ENCODE data around the gene ARHGAP10.

ARHGAP10 gene

GRCh38 chr4:147732518-147733235 lies 789 bp downstream of the ARHGAP10 start:
- no peak for DNase-seq (ENCODE audit: low spot score)

- DNase-seq (ENCODE audit: low spot score): no peak
Observed at GRCh38 chr4:147733716-147734344, 1.9 kb downstream of the ARHGAP10 start.

- DNase-seq (ENCODE audit: low spot score): no peak
Observed at GRCh38 chr4:147734496-147734895, 2.6 kb downstream of the ARHGAP10 start.

- DNase-seq (ENCODE audit: low spot score): no peak
Observed at GRCh38 chr4:147735413-147736301, 3.8 kb downstream of the ARHGAP10 start.

GRCh38 chr4:147736458-147736857 lies 4.6 kb downstream of the ARHGAP10 start:
- DNase-seq (ENCODE audit: low spot score): no peak

GRCh38 chr4:147737623-147738022 lies 5.7 kb downstream of the ARHGAP10 start:
- no peak for DNase-seq (ENCODE audit: low spot score)

- no peak for DNase-seq (ENCODE audit: low spot score)
Observed at GRCh38 chr4:147739239-147739823, 7.4 kb downstream of the ARHGAP10 start.

- DNase-seq (ENCODE audit: low spot score): no peak
Observed at GRCh38 chr4:147740176-147740575, 8.3 kb downstream of the ARHGAP10 start.

- DNase-seq (ENCODE audit: low spot score): no peak
Observed at GRCh38 chr4:147741190-147741788, 9.4 kb downstream of the ARHGAP10 start.

GRCh38 chr4:147747787-147748454 lies 16.0 kb downstream of the ARHGAP10 start:
- no peak for DNase-seq (ENCODE audit: low spot score)

DNA sequence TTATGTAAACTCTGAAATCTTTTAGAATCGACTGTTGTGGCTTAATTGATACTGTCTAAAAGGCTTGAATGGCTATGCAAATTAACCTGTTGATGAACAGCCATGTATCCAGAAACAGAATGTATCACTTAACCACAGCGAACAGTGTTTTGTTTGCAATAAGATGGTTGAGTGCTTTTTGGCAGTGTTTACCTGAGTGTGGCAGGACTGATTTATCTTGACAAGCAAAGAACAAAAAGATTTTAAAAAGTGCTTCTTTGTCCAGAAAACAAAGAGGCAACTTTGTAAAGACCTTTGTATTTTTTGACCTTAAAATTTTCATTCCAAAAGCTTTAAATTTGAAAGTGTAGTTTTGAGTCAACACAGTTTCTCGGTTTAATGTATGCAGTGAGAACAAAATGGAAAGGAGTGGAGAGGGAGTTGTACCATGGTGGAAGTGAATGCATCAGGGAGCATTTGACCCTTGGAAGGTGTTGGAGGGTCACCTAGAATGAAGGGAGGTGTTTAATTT lies 18.0 kb downstream of the ARHGAP10 start:
- DNase-seq (ENCODE audit: low spot score): no peak

DNA sequence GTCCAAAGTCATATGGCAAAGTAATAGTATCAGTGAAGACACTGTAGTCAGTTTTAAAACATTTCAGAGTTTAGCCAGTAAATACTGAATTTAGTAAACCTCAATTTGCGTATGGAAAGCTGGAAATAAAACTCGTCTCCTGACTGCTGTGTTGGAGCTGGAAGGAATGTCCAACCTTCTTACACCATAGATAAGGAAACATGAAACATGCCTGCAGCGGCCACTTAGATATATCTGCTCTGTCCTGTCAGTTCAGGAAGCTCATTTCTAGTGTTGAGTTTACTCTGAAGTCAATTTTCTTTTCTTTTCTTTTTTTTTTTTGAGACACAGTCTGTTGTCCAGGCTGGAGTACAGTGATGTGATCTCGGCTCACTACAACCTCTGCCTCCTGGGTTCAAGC lies 21.2 kb downstream of the ARHGAP10 start:
- no peak for DNase-seq (ENCODE audit: low spot score)

DNA sequence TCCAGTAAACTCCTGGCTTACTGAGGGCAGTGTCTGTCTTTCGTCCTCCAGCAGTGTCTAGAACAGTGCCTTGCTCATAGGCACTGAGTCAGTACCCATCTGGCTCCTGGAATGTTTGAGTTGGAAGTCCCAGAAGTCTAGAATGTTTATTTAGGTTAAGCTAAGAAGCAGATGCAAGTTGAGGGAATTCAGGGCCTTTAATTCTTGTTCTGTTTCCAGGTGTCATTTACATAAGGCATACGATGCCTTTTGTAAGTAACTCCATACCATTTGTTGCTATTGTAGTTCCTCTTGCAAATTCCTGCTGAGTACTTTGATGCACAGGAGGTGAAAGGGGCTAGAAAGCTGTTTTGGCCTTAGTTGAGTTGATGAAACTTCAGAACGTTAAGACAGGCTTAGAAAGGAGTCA lies 22.2 kb downstream of the ARHGAP10 start:
- DNase-seq (ENCODE audit: low spot score): no peak

- DNase-seq (ENCODE audit: low spot score): no peak
Observed at GRCh38 chr4:147755561-147756295, 23.8 kb downstream of the ARHGAP10 start.

DNA sequence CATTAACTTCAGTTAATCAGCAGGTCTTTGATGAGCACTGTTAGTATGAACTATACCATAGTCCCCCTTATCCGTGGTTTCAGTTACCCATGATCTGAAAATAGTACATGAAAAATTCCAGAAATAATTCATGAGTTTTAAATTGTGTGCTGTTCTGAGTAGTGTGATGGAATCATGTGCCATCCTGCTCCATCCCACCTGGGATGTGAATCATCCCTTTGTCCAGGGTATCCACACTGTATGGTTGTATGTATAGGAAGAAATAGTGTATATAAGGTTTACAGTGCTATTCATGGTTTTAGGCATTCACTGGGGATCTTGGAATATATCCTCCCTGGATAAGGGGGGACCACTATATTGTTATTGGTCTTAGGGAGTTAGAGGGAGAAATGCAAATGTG lies 24.5 kb downstream of the ARHGAP10 start:
- no peak for DNase-seq (ENCODE audit: low spot score)

DNA sequence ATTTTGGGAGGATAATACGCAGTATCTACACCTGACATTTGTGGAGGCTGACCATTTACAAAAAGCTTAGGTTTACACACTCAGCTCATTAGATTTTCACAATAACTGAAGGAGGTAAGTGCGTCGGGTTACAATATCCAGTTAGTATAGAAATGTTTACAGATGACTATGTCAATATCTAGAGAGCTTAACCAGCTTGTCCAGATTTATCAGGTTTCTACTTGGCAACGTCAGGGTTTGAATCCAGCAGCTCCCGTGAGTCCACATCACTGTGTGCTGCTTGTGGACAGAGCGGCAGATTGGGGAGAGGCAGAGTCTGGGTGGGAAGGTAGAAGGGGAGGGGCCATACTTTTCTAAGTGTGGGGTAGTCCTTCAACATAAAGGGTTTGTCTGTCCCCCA lies 28.3 kb downstream of the ARHGAP10 start:
- DNase-seq (ENCODE audit: low spot score): no peak

DNA sequence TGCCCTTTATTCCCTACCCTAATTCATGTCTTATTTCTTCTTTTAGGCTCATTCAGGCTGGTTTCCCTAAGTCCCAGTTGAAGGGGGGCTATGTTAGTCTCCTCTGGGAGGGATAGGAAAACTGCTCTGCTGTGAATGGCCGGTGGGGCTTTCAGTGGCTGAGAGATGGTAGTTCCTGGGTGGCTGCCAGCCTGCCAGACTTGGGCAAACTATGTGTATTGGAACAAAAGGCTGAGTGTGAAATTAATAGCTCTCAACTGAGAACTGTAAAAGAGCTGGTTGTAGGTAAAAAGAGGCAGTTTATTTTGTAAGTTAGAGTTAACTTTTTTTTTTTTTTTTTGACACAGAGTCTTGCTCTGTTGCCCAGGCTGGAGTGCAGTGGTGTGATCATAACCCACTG lies 28.8 kb downstream of the ARHGAP10 start:
- DNase-seq (ENCODE audit: low spot score): no peak

DNA sequence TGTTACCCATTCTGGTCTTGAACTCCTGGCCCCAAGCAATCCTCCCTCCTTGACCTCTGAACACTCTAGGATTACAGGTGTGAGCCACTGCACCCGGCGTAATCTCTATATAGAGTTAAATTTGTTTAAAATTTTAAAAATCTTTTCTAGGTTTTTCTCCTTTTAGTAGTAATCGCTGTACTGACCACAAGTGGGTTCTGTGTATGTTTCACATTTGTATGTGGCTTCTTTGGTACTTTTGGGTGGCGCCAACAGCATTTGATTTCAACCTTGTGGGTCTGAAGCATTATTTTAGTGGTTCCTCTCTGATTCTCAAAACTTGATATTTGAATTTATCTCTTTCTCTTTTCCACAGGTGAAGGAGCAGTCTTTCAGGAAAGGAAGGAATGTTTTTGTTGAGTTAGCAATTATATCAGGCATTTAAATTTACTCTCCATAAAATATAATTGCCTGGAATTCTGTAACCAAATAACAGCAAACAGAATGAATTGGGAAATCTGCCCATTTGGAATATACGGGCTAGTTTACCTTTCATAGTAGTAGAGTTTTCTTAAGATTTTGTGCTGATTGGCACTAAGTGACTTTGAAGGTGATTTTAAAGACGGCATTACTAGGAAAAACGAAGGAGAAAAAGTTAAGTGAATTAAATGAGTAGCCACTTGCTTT lies 29.5 kb downstream of the ARHGAP10 start:
- DNase-seq (ENCODE audit: low spot score): no peak

DNA sequence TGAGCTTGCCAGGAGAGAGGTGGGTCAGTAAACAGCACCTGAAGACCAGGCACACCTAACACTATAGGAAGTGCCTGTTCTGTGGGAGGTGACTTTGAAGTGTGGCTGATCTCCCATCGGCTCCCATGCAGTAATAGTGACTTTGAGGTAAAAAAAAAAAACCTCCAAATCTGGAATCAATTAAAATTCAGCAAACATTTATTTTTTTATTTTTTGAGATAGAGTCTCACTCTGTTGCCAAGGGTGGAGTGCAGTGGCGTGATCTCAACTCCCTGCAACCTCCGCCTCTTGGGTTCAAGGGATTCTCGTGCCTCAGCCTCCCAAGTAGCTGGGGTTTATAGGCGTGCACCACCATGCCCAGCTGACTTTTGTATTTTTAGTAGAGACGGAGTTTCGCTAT lies 32.4 kb downstream of the ARHGAP10 start:
- DNase-seq (ENCODE audit: low spot score): no peak

- DNase-seq (ENCODE audit: low spot score): no peak
Observed at GRCh38 chr4:147765121-147765529, 33.2 kb downstream of the ARHGAP10 start.

Data from cerebellar cortex (tissue), 1 donor.